Uterus (tissue), 2 donors: Measurements from ENCODE around the gene ZMIZ2.

Source experiments
- POLR2A ChIP-seq, 2 donors: fragments of 450-650 bp; IDR thresholded peaks; one replicate each; pipeline ENCODE4 v1.6.1; 2016; ENCODE audit warnings: antibody characterized with exemption in 2 of 2, mild to moderate bottlenecking in 1 of 2, moderate library complexity in 1 of 2
- TF ChIP-seq, protein P1 (sequence below), 4 experiments: fragments of 200-600 bp in 2 of 4; fragments of 450-650 bp in 2 of 4; sonication (generic) in 2 of 4; IDR thresholded peaks; one replicate each; pipeline ENCODE4 v1.5.1; 2016 to 2019; ENCODE audit warnings: antibody characterized with exemption in 4 of 4, mild to moderate bottlenecking in 2 of 4, moderate library complexity in 1 of 4

DNA sequence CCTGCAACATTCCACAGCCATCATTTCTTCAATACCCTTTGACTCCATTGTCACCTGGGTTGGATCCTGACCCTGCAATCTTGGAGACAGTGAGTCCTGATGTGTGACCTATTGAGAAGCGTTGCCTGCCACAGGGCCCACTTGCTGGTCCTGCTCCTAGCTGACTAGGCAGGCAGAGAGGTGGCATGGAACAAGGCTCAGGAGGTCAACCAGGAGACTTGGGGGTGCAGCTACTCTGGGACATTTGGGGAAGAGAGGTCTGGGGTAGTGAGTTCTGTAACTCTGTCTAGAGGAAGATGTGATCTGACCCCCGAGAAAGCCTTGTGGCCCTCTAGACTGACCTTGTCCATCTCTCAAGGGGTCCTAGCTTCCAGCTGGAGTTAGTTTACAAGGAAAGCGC is 1.8 kb downstream of the ZMIZ2 start:
- no peak for TF ChIP-seq POLR2A (IDR thresholded peaks at IDR 0.05)
- TF ChIP-seq, protein P1, sequence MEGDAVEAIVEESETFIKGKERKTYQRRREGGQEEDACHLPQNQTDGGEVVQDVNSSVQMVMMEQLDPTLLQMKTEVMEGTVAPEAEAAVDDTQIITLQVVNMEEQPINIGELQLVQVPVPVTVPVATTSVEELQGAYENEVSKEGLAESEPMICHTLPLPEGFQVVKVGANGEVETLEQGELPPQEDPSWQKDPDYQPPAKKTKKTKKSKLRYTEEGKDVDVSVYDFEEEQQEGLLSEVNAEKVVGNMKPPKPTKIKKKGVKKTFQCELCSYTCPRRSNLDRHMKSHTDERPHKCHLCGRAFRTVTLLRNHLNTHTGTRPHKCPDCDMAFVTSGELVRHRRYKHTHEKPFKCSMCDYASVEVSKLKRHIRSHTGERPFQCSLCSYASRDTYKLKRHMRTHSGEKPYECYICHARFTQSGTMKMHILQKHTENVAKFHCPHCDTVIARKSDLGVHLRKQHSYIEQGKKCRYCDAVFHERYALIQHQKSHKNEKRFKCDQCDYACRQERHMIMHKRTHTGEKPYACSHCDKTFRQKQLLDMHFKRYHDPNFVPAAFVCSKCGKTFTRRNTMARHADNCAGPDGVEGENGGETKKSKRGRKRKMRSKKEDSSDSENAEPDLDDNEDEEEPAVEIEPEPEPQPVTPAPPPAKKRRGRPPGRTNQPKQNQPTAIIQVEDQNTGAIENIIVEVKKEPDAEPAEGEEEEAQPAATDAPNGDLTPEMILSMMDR (IDR thresholded peaks at IDR 0.05): no peak
